HG03196 (cell line): ENCODE results near the gene VAV2.

Experiments used
- ATAC-seq: cut with Tn5 transposase; IDR thresholded peaks from one replicate; pipeline ENCODE4 v1.9.1; 2021; ENCODE audit not compliant: unreplicated experiment

Gene VAV2

DNA sequence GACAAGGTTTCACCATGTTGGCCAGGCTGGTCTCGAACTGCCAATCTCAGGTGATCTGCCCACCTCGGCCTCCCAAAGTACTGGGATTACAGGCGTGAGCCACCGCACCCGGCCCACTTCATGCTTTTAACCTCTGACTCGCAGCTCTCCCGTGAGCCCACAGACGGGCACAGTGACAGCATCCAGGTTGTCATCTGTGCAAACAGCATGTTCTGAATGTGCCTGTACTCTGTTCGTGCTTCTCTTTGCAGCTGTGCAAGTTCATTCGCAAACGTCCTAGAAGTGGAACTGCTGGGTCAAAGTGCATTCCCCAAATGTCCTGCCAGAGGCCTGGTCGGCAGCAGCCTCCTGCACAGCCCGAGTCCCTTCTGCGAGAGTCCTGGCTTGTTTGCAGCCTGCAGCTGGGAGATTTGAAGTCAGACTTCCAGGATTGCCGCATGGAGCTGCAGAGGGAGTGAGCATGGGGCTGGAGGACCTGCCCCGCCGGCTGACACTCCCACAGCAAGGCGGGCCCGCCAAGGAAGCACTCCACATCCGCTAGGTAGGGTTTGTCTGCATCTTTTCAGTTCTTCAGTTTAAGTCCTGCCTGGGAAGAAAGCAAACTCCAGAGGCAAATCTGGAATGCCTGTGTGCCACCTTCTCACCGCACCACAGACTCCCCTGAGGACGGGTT, 36.6 kb upstream of the VAV2 start:
- no peak for ATAC-seq

DNA sequence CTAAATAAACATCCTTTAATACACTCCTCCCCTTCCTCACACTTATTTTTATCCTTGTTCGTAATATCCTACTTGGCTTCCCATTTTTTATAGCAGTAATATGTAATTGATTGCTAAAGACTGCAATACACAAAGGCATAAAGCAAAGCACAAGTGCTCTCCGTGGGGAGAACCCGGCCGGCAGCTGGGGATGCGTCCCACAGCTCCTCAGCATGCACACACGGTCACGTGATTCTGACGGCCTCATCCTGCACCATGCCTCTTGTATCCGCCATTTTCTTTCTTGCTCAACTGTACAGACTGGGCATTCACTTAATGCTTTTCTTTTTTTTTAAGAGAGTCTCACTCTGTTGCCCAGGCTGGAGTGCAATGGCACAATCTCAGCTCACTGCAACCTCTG, 36.0 kb upstream of the VAV2 start:
- ATAC-seq = no peak

DNA sequence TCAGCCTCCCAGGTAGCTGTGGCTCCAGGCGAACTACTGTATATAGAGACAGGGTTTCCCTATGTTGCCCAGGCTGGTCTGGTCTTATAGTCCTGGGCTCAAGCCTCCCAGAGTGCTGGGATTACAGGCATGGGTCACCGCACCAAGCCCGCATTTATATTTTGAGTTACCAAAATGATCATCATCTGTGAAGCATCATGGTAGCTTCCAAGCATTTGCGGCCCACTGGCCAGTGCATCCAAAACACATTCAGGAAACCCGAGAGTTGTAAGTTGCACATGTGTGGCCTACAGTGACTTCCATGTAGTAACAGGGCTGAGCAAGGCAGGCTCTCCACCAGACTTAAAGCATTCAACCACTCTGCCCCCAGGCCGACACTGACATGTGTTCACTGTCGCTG, 35.4 kb upstream of the VAV2 start:
- ATAC-seq = no peak

DNA sequence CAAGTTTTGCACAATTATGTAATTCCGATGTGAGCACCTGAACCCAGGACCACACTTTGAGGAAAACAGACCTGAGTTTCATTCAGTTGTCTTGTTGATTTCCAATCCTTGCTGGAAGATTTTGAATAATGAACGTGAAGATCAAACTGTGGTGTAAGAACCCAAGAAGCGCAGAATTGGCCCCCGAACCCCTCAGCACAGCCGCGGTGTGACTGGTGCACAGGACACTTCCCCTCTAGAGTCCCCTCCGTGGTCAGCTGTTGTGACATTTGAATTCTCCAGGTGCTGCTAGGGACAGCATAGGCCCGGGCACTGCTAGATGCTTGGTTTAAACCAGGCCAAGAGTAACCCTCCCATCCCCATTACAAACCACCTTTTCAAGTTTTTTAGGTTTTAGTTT, 34.9 kb upstream of the VAV2 start:
- no peak for ATAC-seq

DNA sequence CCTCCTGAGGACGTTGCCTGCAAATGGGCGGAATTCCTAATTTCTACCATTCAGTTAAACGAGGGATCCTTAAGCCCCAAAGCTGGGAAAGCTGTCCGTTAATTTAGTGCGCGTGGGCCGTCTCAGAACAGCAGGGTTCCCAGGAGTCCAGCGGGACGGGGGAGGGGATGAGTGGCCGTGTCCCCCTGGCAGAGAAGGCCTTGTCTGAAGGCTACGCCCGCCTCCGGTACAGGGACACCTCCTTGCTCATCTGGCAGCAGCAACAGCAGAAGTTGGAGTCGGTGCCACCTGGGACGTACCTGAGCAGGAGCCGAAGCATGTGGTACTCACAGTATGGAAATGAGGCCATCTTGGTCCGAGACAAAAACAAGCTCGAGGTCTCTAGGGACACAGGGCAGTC, 34.5 kb upstream of the VAV2 start:
- no peak for ATAC-seq

DNA sequence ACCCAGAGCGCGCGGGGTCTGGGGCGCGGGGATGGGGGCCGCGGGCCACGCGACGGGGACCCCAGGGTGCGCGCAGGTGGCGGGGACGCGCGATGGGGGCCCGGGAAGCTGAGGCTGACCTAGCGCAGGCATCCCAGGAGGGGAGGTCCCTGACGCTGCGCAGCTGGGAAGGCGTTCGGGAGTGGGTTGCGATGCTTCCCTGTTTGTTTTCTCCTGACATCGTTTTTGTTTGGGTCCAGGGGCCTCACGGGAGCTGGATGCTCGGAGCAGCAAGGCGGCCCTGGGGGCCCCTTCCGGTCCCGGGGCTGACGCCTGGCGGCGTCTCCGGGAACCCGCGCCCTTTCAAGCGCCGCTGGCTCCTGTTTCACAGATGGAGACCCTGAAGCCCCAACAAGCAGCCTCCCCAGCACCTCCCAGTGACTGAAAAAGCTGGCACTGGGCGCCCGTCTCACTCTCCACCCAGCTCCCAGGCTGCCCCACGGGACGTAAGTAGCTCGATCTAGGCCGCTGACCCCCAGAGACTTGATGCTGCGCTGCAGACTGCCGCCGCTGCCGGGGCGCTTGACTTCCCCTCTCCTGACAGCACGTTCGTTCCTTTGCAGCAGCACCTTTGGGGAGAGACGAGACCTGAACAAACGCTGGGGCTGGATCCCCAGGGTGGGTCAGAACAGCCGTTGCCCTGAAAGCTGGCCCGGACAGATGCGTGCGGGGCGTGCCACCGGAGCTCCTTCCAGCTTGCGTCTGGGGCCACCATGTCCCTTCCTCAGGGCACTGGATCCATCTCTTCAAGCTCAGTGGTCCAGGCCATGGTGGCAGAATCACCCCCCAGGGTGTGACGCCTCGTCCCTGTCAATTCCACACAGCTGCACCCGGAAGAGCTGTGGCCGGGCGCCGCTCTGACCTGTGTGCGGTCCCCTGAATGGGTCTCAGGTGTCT, 33.8 kb upstream of the VAV2 start:
- peak; percentile 45 for ATAC-seq

DNA sequence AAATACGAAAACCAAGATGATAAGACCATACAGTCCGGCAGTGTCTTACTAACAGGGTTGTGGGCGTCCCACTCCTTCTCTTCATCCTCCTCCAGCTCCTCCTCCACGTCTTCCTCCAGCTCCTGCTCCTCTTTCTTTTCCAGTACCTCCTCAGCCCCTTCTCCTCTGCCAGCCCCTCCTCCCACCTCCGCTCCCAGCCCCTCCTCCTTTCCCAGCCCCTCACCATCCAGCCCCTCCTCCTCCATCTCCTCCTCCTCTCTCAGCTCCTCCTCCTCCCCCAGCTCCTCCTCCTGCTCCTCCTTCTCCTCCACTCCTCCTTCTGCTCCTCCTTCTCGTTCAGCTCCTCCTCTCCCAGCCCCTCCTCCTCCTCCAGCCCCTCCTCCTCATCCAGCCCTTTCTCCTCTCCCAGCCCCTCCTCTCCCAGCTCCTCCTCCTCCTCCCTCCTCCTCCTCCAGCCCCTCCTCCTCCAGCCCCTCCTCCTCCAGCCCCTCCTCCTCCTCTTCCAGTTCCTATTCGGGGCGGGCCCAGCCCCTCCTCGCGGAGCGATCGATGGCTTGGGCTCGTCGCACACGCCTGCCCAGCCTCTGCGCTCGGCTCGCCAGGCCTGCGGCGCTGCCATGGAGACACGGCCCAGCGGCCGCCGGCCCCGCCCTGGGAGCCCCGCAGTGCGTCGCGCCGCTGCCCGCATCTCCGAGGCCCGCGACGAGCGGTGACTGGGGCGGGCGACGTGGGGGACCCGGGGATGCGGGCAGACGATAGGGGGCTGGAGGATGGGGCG, 32.9 kb upstream of the VAV2 start, which contains the start of gene BRD3OS:
Gene BRD3OS (plus strand): TSS at position 654 of the 778 bp plus-strand sequence. CDS start 1,267 bp downstream, outside the sequence.
- ATAC-seq = peak; percentile 80

DNA sequence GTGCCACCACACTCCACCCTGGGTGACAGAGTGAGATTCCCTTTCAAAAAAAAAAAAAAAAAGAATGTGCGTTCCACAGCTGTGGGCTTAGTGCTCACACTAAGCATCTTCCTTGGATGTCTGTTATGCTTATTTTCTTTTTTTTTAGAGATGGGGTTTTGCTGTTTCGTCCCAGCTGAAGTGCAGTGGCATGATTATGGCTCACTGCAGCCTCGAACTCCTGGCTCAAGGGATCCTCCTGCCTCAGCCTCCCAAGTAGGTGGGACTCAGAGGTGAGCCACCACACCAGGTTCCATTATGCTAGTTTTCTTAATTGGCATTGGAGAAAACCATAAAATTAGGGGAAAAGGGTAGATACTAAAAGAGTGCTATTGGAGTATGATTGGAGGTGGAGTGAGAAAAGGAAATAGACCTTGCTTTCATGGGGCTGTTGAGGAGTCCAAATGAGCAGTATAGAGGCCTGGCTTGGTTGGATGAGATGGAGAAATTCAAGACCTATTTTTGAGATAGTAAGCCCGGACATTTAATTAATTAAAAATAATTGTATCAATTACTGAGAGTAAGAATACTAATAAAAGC, 32.2 kb upstream of the VAV2 start:
- ATAC-seq = no peak

DNA sequence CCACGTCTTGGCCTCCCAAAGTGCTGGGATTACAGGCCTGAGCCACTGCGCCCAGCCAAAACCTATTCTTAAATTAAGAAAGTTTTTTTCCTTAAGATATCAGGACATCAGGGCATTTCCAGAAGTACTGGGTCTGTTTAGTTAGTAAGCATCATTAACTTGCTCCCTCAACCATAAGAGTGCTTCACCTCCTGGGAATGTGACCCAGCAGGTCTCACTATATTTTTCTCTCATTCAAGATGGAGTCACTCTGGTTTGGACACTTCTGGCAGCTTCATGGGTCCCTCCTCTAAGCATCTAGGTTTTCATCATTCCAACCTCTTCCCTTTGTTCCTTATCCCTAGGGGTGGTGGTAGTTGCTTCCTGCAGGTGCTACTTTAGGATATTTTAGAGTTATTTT, 22.8 kb upstream of the VAV2 start:
- ATAC-seq = no peak

DNA sequence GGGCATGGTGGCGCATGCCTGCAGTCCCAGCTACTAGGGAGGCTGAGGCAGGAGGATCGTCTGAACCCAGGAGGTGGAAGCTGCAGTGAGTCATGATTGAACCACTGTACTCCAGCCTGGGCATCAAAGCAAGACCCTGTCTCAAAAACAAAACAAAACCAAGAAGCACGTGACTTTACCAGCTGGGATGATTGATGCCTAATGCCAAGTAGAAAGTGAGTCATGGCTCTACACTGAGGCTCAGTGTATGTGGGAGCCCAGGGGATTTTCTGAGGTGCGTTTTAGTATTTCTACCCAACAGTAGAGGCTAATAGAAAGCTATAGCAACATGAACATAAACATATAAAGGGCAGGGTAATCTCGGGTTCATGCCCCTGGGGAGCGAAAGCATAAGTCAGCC, 19.3 kb upstream of the VAV2 start:
- ATAC-seq = no peak

DNA sequence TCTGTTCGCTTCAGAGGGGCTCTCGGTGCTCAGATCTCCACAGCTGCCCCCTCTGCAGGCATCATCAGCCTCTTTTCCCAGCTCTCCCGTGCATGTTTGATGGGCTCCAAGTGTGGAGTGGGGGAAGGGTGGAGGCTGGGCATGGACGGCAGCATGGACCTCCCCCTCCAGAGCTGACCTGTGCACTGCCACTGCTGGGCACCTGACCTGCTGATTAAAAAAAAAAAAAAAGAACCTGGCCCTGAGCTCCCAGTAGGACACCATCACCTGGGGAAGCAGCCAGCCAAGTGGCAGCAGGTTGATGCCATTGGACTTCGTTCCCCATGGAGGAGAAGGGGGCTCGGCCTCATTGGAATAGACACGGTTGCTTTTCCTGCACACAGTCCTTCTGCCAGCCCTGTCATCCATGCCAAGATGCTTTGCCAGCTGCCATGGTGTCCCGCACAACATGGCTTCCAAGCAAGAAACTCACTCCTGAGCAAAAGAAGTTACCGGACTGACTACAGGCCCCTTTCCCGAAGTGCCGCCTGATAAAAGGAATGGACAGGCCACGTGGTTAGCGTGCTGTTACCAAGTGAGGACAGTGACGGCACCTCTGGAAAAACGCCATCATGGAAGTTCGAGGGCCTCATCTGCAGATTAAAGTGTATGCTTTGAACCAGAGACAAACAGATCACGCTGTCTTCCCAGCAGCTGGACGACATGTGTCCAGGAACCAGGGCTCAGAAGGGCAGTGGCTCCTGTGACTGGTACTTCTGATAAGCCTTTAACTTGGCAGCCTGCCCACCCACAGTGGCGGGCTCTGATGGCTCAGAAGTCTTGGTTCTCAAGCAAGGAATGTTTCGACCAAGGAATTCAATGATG, 18.4 kb upstream of the VAV2 start:
- ATAC-seq = no peak

DNA sequence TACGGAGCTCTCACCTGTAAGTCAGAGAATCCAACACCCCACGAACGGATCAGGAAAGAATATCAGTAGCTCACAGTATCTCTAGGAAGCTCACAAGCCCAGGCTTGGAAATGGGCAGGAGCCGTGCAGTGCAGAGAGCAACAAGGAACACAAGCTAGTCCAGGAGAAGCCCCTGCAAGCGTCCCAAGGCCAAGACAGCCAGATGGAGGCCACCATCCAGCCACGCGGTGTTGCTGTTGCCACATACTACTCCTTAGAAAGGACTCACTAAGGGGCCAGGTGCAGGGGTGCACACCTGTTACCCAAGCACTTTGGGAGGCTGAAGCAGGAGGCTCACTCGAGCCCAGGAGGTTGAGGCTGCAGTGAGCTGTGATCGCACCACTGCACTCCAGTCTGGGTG, 15.4 kb upstream of the VAV2 start:
- ATAC-seq = no peak

DNA sequence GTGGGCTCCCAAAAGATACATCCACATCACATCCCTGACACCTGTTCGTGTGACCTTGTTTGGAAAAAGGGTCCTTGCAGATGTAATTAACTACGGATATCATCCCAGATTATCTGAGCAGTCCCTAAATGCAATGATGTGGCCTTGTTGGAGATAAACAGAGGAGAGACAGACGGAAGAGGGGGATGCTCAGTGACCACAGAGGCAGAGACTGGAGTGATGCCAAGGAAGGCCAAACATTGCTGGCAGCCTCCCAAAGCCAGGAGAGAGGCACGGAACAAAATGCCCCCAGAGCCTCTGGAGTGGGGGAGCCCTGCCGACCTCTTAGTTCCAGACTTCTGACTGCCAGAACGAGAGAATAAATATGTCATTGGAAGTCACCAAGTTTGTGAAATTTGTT, 15.0 kb upstream of the VAV2 start:
- no peak for ATAC-seq

DNA sequence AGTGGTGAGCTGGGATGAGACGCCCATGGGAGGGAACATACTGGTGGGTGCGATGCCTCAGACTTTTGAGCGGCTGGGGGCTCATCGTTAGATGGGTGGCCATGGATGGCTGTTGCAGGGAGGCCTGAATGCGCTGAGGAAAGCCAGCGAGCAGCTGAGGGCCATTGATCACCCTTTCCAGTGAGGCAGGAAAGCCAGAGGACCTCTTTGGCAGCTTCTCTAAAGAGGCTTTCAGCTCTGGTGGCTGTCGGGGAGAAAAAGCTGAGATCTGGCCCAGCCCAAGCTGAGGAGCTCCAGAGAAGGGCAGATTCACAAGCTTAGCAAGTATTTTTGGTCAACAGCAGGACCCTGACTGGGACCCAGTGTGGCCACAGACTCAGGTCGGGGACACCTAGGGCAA, 13.3 kb upstream of the VAV2 start:
- no peak for ATAC-seq

DNA sequence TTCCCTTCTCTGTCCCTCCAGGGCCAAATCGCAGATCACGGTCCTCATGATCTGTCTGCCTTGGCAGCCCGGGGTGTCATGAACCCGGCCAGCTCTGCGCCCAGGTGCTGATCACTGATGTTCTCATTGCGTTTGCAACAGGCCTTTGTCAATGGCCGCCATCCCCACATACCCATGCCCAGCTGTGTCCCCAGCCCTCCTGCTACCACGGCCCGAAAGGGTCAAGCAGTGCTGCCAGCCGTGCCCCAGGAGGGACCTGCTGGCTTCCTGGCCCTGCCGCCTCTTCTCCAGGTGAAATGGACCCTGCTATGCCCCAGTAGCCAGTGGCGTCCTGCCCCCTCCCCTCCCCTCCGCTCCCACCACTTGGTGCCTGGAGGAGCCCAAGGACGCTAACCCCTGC, 12.8 kb upstream of the VAV2 start:
- no peak for ATAC-seq

DNA sequence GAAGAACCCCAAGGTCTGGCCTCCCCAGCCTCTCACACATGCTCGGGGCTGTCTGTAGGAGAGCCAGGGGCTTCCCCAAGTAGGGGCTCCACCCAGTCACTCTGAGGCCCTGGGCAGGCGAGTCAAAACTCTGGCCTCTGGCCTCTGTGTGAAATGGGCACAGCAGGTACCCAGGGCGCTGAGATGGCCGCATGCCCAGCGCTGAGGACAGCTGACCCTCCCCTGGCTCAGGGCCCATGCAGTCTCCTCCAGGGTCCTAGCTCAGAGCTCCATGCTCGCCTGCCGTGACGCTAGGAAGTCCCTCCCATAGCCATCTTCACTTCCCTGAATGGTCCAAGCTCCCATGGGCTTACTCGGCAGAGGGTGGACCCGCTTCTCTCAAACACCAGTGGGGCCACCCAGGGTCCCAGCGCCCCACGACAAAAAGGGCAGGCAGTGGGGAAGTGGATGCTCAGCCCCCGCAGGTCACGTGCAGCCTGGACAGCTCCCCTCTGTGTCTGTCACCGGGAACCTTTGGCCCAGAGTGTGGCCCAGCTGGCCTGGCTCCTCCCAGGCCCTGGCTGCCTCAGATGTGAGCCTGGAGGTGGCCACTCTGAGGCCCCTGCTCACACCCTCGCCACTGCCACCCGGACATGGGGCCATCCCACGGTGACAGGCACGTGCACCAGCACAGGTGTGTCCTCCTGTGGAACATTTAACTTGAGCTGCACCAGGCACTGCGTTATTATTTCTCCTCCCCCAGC, 12.2 kb upstream of the VAV2 start:
- no peak for ATAC-seq

DNA sequence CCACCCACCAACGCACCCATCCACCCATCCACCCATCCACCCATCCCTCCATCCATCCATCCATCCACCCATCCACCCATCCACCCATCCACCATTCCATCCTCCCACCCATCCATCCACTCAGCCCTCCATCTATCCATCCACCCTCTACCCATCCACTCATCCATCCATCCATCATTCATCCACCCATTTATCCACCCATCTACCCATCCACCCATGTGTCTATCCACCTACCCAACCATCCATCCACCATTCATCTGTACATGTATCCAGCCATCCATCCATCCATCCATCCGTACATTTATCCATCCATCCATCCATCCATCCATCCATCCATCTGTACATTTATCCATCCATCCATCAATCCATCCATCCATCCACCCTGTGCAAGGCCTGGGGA, 11.1 kb upstream of the VAV2 start:
- ATAC-seq = no peak

DNA sequence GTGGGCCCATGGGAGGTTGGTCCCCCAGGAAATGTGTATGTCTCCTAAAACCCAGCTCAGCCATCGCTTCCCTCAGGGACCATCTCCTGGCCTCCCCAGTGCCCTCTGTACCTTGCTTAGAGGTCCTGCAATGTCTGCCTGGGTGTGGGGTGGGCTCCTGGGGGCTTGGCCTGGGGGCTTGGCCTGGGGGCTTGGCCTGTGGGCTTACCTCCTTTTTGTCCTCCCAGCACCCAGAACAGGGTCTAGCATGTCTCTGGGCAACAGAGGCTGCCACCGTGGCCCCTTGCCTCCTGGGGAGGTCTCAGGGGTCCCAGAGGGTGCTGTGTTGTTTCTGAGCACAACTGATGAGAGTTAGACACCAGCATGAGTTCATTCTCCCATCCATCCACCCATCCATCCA, 10.7 kb upstream of the VAV2 start:
- ATAC-seq = no peak

DNA sequence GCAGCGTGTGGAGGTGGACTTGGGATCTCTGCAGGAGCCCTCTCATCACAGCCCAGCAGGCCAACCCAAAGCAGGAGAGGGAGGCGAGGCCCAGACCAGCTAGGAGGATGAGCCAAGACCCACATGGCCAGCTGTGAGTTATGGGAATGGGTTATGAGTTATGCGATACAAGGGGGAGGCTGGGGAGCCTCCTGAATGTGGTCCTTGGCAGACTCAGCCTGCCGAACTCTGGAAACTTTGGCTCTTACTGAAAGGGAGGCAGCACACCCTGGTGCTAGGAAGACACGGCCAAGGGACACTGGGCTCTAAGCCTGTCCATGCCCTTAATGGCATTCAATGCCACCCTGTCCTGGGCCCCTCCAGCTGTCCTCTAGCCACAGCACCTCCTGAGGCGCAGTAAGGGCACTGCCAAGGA, 7.7 kb upstream of the VAV2 start:
- ATAC-seq = no peak
